Stimulated activated CD4-positive, alpha-beta T cell treated with anti-CD3 and anti-CD28 coated beads, TNF-alpha, amount 100 ng/mL, for 24 hours (primary cell): ENCODE measurements around the gene DPM2.

Source experiments
- DNase-seq, 3 experiments: peaks; one replicate each; pipeline ENCODE4 v3.0.0-alpha.2; 2020; ENCODE audit warnings: low read depth in 3 of 3

Gene DPM2, protein sequence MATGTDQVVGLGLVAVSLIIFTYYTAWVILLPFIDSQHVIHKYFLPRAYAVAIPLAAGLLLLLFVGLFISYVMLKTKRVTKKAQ

DNA sequence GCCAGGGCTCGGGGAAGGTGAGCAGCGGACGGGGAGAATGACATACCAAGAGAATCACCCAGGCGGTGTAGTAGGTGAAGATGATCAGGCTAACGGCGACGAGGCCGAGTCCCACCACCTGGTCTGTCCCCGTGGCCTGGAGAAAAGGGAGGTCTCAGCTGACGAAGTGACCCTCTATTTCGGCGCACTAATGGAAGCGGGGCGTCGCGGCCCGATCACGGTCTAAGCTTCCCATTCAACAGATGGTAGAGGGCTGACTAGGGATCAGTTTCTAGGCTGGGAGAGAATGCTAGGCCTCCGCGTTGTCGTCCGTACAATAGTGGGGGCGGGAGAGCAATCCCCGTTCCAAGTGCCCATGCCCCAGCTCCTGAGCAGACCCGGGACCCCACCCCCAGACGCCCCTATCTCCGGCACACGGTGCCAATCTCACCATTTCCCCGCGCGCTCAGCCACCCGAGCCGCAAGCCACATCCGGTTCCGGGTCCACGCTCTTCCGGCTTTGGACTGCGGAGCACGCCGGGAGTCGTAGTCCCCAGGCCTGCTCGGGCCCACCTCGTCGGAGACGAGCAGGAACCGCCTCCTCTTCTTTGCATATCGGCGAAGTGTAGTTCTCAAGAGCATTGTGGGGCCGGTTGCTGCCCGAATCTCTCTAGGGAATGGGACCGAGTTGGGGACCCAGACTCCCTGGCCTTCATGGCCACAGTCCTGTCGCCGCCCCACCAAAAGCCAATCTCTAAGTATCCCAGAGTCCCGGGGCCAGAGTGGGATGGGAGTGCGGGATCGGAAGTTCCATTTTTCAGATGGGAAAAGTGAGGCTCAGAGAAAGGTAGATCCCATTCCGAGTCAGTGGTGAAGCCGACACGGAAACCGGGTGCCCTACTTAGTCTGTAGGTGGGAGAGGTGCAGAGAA, at the start of gene DPM2:
TSS of gene DPM2 (minus strand) at position 467 of the 910 bp plus-strand sequence. CDS start at position 433, 34 bp downstream.
- peak; percentile 62 to 85 (median 73) for DNase-seq

DNA sequence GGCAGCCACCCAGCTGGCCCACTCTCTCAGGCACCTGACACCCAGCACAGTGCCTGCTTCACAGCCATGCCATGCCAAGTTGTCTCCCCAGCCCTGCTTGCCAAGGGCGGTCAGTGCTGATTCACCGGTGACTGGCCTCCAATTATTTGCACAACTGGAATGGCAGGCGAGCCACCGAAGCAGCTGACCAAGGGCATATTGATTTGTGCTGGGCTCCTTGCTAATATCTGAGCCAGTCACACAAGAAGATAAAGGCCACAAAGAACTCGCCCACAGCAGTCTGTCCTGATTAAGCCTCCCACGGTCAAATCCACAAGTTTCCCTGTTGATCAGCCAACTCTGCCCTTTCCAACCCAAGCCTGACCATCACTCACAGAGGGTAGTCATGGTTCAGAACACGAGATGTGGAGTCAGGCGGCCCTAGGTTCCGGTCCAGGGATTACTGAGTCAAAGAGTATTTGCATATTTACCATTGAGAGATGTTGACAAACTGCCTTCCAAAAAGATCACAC, 49.5 kb upstream of the DPM2 start:
- no peak for DNase-seq

GRCh38 chr9:127985011-127985410, 47.4 kb upstream of the DPM2 start:
- no peak for DNase-seq

DNA sequence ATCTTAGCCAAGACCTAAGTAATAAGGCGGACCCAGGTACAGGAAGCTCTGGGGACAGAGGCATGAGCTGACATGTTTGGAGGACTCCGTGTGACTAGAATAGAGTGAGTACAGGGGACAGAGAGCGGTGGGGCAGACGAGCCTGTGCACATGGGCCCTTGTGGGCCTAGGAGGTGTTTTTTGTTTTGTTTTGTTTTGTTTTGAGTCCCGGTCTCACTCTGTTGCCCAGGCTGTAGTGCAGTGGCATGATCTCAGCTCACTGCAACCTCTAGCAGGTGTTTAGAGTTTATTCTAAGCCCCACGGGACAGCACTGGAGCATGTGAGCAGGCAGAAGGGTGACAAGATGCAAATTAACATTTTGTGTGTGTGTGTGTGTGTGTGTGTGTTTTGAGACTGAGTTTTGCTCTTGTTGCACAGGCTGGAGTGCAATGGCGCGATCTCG, 46.2 kb upstream of the DPM2 start:
- DNase-seq: no peak

GRCh38 chr9:127982912-127983311, 45.3 kb upstream of the DPM2 start:
- DNase-seq: no peak

GRCh38 chr9:127981559-127982121, 44.0 kb upstream of the DPM2 start:
- DNase-seq: peak in 1 of 3 experiments; percentile 54

DNA sequence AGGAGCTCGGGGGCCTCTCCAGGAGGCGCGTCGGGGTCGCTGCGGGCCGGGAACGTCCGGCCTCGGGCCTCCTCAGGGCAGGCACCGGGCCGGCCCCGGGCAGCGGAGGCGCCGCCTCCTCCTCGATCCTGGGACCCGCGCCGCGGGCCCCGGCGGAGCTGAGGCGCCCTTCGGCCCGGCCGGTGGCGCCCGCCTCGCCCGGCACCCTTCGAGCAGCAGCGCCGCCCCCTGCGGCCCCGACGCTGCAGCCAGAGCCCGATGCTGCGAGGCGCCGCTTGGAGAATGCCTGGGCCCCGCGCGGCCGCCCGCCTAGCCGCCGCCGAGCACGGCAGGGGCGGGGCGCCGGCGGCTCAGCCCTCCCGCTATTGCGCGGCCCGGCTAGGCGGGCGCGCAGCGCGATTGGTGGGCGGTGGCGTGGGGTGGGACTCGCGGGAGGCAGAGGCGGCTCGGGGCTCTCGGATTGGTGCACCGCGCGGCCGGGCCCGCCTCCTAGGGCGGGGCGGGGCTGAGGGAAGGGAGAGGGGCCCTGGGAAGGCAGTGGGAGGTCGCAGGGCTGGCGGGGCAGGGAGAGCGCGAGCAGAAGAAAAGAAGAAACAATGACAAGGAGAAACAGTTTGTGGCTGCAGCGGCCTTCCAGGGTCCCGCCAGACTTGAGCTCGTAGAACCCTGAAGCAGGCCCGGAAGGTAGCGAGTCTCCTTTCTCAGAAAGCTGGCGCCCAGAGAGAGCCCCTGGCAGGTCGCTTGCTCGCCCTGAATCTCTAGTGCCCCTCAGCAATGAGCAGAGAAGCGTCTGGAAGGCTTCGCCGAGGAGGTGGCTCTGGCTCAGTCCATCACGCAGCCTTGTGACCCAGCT, 43.3 kb upstream of the DPM2 start, which contains the start of gene EEIG1:
TSS of gene EEIG1 (minus strand) at position 284 of the 853 bp plus-strand sequence. CDS start 852 bp downstream, outside the sequence.
- DNase-seq: peak; percentile 95 to 98 (median 98)

DNA sequence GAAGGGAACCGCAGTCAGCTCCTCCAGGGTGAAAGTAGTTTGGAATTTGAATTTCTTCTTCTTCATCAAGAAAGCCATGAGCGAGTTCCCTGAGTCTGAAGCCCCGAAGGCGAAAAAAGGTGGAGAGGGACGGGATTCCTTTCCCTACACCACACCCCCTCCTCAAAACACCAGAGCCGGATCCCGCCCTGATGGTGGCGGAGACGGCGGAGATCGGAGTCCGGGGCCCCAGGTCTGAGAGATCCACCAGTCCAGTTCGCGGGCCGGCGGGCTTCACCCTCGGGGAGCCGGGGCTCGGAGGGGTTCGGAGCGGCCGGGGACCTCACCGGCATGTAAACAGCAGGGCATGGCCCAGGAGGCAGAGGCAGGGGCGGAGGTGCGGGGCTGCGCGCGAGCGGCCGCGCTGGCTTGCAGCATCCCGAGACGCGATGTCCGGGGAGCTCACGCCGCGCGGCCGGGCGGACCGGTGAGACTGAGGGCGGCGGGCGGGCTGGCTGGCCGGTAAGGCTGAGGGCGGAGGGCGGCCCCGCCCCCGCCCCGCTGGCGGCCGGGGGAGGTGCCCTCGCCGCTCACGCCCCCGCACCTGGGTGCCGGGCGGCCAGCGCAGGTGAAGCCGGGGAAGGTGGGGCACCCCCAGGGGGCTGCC, 42.5 kb upstream of the DPM2 start:
- no peak for DNase-seq

GRCh38 chr9:127979333-127980059, 41.8 kb upstream of the DPM2 start:
- DNase-seq: no peak

DNA sequence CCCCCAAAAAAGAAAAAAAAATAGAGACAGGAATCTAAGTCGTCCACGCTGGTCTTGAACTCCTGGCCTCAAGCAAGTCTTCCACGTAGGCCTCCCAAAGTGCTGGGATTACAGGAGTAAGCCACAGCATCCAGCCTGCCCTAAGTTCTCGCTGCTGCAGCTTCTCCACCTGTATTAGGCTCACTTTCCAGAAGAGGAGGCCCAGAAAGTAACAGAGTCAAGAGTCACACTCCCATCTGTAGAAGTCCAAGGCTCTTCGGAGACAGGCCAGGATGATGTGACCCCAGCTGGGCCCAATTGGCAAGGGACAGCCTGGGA, 41.3 kb upstream of the DPM2 start:
- no peak for DNase-seq

GRCh38 chr9:127977884-127978647, 40.4 kb upstream of the DPM2 start:
- no peak for DNase-seq

- no peak for DNase-seq
Observed at GRCh38 chr9:127977009-127977883, 39.6 kb upstream of the DPM2 start.

DNA sequence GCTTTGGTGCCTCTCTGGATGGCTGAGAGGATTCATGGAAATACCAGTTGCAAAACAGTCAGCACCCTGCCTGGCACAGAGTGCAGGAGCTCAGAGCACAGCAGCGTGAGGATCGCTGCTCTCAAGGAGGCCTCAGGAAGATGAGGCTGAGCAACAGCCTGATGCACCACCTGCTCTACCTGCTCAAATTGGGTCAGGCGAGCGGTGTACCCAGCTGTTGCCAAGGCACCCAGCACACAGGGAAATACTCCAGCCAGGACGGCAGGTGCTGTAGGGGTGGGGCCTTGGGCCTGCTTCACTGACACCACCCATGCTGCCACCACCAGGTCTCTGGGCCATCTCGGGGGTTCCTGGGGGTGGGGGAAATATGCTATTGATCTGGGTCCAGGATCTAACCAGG, 38.8 kb upstream of the DPM2 start:
- DNase-seq: no peak

GRCh38 chr9:127975376-127976315, 38.0 kb upstream of the DPM2 start:
- DNase-seq: no peak

DNA sequence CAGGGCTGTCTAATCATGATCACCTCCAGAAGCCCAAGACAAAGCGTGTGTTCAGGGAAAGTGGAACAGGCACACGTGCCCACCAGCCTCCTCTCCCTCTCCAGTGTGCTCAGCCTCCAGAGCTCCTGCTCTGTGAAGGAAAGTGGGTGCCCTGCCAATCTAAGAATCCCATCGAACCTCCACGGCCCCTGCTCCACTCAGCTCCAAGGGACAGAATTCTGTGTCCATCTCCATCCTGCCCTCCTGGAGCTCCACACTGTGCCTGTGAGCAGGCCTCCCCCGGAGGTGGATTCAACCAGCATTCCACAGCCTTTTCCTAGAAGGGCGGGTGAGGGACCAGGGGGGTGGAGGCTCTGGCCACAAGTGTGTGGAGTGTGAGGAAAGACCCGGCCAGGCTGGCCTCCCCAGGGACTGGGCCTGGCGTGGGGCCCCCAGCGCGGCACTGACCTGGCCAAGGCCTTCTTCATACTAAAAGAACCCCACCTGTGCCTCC, 37.2 kb upstream of the DPM2 start:
- DNase-seq: no peak

GRCh38 chr9:127974001-127974768, 36.5 kb upstream of the DPM2 start:
- DNase-seq: no peak
